OCI-LY3 (cell line): ENCODE results near the gene NEK10.
A peak's percentile ranks its signal among the peaks of the same experiment; 100 is the strongest.

Experiments used
- H2AFZ ChIP-seq: fragments of 200-600, 300-600 bp; shearing (Covaris generic); 2 replicates; pipeline ENCODE4 v1.6.0; 2014; ENCODE audit warnings: antibody characterized with exemption, low read depth, low read length
- H3K27ac ChIP-seq: fragments of 200-600, 300-600 bp; sonication (generic); 2 replicates; pipeline ENCODE4 v1.5.1; 2014; ENCODE audit warnings: mild to moderate bottlenecking, low read length, moderate library complexity, mixed read lengths
- H3K27me3 ChIP-seq: fragments of 200-600, 300-600 bp; sonication (generic); 2 replicates; pipeline ENCODE4 v1.6.1; 2014; ENCODE audit warnings: low read depth, low read length, mixed read lengths
- H3K36me3 ChIP-seq: fragments of 200-600, 300-600 bp; sonication (generic); replicated peaks from 2 replicates; pipeline ENCODE3; 2014; ENCODE audit warnings: low read depth, low read length, mixed read lengths
- H3K4me1 ChIP-seq: fragments of 300-600, 200-600 bp; sonication (generic); 2 replicates; pipeline ENCODE4 v1.6.1; 2014; ENCODE audit warnings: low read length, mixed read lengths
- H3K4me2 ChIP-seq: fragments of 200-600, 300-600 bp; sonication (generic); 2 replicates; pipeline ENCODE4 v1.6.1; 2014; ENCODE audit warnings: low read length, mixed read lengths
- H3K4me3 ChIP-seq: fragments of 300-600, 200-600 bp; sonication (generic); 2 replicates; pipeline ENCODE4 v1.5.1; 2014; ENCODE audit warnings: antibody characterized with exemption, mild to moderate bottlenecking, low read length, moderate library complexity
- H3K79me2 ChIP-seq: fragments of 300-600, 200-600 bp; shearing (Covaris generic); 2 replicates; pipeline ENCODE4 v1.6.1; 2014; ENCODE audit warnings: mild to moderate bottlenecking, low read length, mixed read lengths
- H3K9ac ChIP-seq: fragments of 300-600, 200-600 bp; shearing (Covaris generic); 2 replicates; pipeline ENCODE4 v1.6.0; 2014; ENCODE audit warnings: mild to moderate bottlenecking, low read length, moderate library complexity
- H3K9me3 ChIP-seq: fragments of 200-600, 300-600 bp; shearing (Covaris generic); 2 replicates; pipeline ENCODE4 v1.6.1; 2014; ENCODE audit warnings: low read length, mixed read lengths; ENCODE audit not compliant: insufficient read depth
- H4K20me1 ChIP-seq: fragments of 200-600, 300-600 bp; sonication (generic); 2 replicates; pipeline ENCODE4 v1.6.1; 2016; ENCODE audit warnings: low read length, mixed read lengths; ENCODE audit not compliant: insufficient read depth
- CTCF ChIP-seq: fragments of 200-600, 300-600 bp; sonication (generic); IDR thresholded peaks from 2 replicates; pipeline ENCODE4 v1.5.1; 2014; ENCODE audit warnings: antibody characterized with exemption, low read length, low read depth
- EZH2phosphoT487 ChIP-seq: fragments of 200-600 bp; shearing (Covaris generic); IDR thresholded peaks from 2 replicates; pipeline ENCODE4 v1.6.1; 2018; ENCODE audit warnings: antibody characterized with exemption, mixed run types, low read depth

NEK10 gene

GRCh38 chr3:27378331-27378730 lies 9.1 kb upstream of the NEK10 start:
- Histone ChIP-seq H2AFZ (no peak overlapping the region), H3K4me1 (peaks cover 16% of the 10 kb centered on the region), H3K27ac (peak overlapping the region; percentile 10), H3K27me3 (no peaks in the 10 kb centered on the region), H3K36me3 (peaks cover 34% of the 10 kb centered on the region), H3K79me2 (no peaks in the 10 kb centered on the region), H3K9me3 (no peaks in the 10 kb centered on the region), H3K4me3 (no peak overlapping the region), H3K4me2 (no peak overlapping the region), H3K9ac (no peak overlapping the region), H4K20me1 (no peaks in the 10 kb centered on the region)
- TF ChIP-seq EZH2phosphoT487 = no peak
- no peak for TF ChIP-seq CTCF

GRCh38 chr3:27376109-27376772 lies 7.1 kb upstream of the NEK10 start:
- Histone ChIP-seq H3K9ac (no peak overlapping the region), H2AFZ (no peak overlapping the region), H3K36me3 (peaks cover 23% of the 10 kb centered on the region), H3K9me3 (no peaks in the 10 kb centered on the region), H3K4me1 (peaks cover 11% of the 10 kb centered on the region), H3K27me3 (no peaks in the 10 kb centered on the region), H3K79me2 (no peaks in the 10 kb centered on the region), H3K4me3 (no peak overlapping the region), H3K4me2 (no peak overlapping the region), H4K20me1 (no peaks in the 10 kb centered on the region), H3K27ac (no peak overlapping the region)
- no peak for TF ChIP-seq EZH2phosphoT487
- no peak for TF ChIP-seq CTCF

GRCh38 chr3:27366062-27366591 lies 3.1 kb downstream of the NEK10 start:
- Histone ChIP-seq H3K36me3 (peaks cover 19% of the 10 kb centered on the region), H3K9me3 (no peaks in the 10 kb centered on the region), H3K27ac (no peak overlapping the region), H3K9ac (no peak overlapping the region), H3K4me1 (no peaks in the 10 kb centered on the region), H3K4me2 (no peak overlapping the region), H3K27me3 (no peaks in the 10 kb centered on the region), H3K79me2 (no peaks in the 10 kb centered on the region), H2AFZ (no peak overlapping the region), H4K20me1 (no peaks in the 10 kb centered on the region), H3K4me3 (no peak overlapping the region)
- TF ChIP-seq EZH2phosphoT487 = no peak

GRCh38 chr3:27360113-27361078 lies 8.8 kb downstream of the NEK10 start:
- no peak overlapping the region for H3K4me3 ChIP-seq
- H3K4me2 ChIP-seq = peak overlapping the region; percentile 74
- no peaks in the 10 kb centered on the region for H3K27me3 ChIP-seq
- H3K27ac ChIP-seq = peak overlapping the region; percentile 66
- H3K9me3 ChIP-seq = no peaks in the 10 kb centered on the region
- H3K4me1 ChIP-seq = peaks cover 30% of the 10 kb centered on the region
- TF ChIP-seq CTCF (no peak), EZH2phosphoT487 (no peak)
- H3K36me3 ChIP-seq = no peaks in the 10 kb centered on the region
- no peaks in the 10 kb centered on the region for H3K79me2 ChIP-seq
- no peaks in the 10 kb centered on the region for H4K20me1 ChIP-seq
- H3K9ac ChIP-seq = peak overlapping the region; percentile 53; the same call in 1 of the 2 replicates
- H2AFZ ChIP-seq = peak overlapping the region; percentile 41; the same call in 1 of the 2 replicates
